ENCODE measurements around the gene PHACTR2.
"Not testable (repeated sequence)": the region's sequence is repeated elsewhere in the genome, so short reads cannot be mapped to it uniquely, and the experiment has no call there.

GRCh38 chr6:143798487-143798886 is 120.7 kb downstream of the PHACTR2 start:
- not testable (repeated sequence) for TF ChIP-seq POLR2A, CTCF (IDR thresholded peaks at IDR 0.05)
